ENCODE results near the gene ZNF273. TPM values are rescaled to one million over a fixed set of nuclear protein-coding genes. Genes with fewer than 3 reads are reported as not detected.

Gene ZNF273
- polyA plus RNA-seq, 1 donor from 2014 or later: 21.7 TPM

DNA sequence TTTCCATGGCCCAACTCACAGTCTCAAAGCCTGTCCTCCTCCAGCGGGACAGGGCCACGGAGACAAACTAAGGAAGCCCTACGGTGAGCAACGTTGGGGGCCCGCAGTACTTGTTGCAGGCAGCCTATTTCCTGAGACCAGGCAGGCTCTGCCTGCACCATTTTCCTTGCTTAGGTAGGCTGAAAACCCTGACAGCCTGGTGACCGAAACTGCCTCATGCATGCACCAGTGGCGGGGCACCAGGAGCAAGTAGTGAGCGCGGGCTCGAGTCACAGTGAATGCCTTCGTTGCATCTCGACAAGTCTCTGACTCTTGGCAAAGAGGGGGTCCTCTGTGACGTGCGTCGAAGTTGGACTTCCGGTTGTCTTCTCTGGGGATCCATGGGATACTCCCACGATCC, 23.3 kb upstream of the ZNF273 start:
- Histone ChIP-seq H3K9ac (ENCODE audit: low read length) (no peak overlapping the region), H4K20me1 (ENCODE audit: insufficient read depth) (no peaks in the 10 kb centered on the region), H2AFZ (ENCODE audit: low read depth, low read length) (no peak overlapping the region), H3K27me3 (ENCODE audit: insufficient read depth, low read depth, low read length) (no peaks in the 10 kb centered on the region), H3K36me3 (ENCODE audit: insufficient read depth, low read length) (no peaks in the 10 kb centered on the region), H3K9me3 (ENCODE audit: low read length) (peaks cover 32% of the 10 kb centered on the region), H3K4me2 (ENCODE audit: low read length) (no peak overlapping the region), H3K79me2 (replicated peaks; ENCODE audit: insufficient read depth, low read length) (no peaks in the 10 kb centered on the region), H3K4me3 (ENCODE audit: low read length) (no peak overlapping the region), H3F3A (ENCODE audit: insufficient read depth, low read length, poor library complexity, severe bottlenecking) (no peaks in the 10 kb centered on the region), H3K27ac (ENCODE audit: low read length) (no peak overlapping the region), H3K9me2 (ENCODE audit: insufficient read depth, low read length) (no peaks in the 10 kb centered on the region)
- TF ChIP-seq MXI1 (conservative IDR thresholded peaks at IDR 0.05; ENCODE audit: poor library complexity, severe bottlenecking) (no peak), EP300 (conservative IDR thresholded peaks at IDR 0.05; ENCODE audit: poor library complexity, severe bottlenecking) (no peak), TAF1 (IDR thresholded peaks at IDR 0.05; ENCODE audit: low read depth) (no peak), CTCF (IDR thresholded peaks at IDR 0.05; ENCODE audit: poor library complexity, severe bottlenecking) (no peak), RAD21 (conservative IDR thresholded peaks at IDR 0.05) (no peak), POLR2AphosphoS5 (IDR thresholded peaks at IDR 0.05) (no peak), SMC3 (conservative IDR thresholded peaks at IDR 0.05; ENCODE audit: poor library complexity) (no peak)

DNA sequence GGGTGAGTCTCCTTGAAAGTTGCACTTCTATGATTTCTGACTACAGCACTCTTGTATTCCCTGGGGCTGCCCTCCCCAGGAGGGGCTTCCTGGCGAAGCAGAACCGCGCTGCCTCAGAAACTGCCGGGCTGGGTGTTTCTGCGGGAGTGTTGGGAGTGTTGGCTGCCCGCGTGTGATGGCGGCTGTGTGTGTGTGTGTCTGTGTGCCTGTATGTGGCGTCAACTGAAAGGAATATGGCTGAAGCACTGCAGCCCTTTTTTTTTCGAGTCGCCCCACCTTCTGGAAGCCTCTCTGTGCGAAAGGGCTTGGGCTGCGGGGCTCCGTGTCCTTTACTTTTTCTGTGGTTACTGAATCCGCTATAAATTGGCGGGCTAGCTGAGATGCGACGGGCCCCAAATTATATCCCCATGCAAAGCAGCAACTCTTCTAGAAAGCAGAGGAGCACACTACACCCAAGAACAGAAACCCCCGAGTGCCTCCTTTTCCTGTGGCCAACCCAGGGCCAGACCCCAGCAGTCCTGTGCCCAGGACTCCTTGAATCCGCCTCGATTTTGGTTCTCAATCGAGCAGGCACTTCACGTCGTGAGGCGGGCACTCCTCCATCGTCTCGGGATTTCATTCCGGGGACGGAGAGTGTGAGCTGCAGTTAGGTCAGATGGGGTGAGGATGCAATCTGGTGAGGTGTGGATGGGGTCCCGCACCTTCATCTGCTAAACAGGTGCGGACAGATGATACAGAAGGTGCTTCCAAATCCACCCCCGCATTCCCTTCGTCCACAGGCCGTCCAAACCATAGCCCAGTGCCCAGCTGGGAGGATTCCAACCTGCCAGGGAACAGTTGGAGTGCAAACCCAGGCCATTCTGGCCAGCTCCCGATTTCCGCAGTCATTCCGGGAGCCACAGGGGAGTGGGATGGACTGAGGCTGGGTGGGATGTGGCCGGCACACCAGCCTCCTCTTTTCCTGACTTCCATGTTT, 22.5 kb upstream of the ZNF273 start:
- Histone ChIP-seq H3K9me2 (ENCODE audit: insufficient read depth, low read length) (no peaks in the 10 kb centered on the region), H3K27ac (ENCODE audit: low read length) (no peak overlapping the region), H3K36me3 (ENCODE audit: insufficient read depth, low read length) (no peaks in the 10 kb centered on the region), H3K27me3 (ENCODE audit: insufficient read depth, low read depth, low read length) (no peaks in the 10 kb centered on the region), H3K4me3 (ENCODE audit: low read length) (no peak overlapping the region), H3K9me3 (ENCODE audit: low read length) (peaks cover 25% of the 10 kb centered on the region), H3K9ac (ENCODE audit: low read length) (no peak overlapping the region), H3K79me2 (replicated peaks; ENCODE audit: insufficient read depth, low read length) (no peaks in the 10 kb centered on the region), H3K4me2 (ENCODE audit: low read length) (no peak overlapping the region), H3F3A (ENCODE audit: insufficient read depth, low read length, poor library complexity, severe bottlenecking) (no peaks in the 10 kb centered on the region), H4K20me1 (ENCODE audit: insufficient read depth) (no peaks in the 10 kb centered on the region), H2AFZ (ENCODE audit: low read depth, low read length) (no peak overlapping the region)
- TF ChIP-seq TAF1 (IDR thresholded peaks at IDR 0.05; ENCODE audit: low read depth) (no peak), MXI1 (conservative IDR thresholded peaks at IDR 0.05; ENCODE audit: poor library complexity, severe bottlenecking) (no peak)

DNA sequence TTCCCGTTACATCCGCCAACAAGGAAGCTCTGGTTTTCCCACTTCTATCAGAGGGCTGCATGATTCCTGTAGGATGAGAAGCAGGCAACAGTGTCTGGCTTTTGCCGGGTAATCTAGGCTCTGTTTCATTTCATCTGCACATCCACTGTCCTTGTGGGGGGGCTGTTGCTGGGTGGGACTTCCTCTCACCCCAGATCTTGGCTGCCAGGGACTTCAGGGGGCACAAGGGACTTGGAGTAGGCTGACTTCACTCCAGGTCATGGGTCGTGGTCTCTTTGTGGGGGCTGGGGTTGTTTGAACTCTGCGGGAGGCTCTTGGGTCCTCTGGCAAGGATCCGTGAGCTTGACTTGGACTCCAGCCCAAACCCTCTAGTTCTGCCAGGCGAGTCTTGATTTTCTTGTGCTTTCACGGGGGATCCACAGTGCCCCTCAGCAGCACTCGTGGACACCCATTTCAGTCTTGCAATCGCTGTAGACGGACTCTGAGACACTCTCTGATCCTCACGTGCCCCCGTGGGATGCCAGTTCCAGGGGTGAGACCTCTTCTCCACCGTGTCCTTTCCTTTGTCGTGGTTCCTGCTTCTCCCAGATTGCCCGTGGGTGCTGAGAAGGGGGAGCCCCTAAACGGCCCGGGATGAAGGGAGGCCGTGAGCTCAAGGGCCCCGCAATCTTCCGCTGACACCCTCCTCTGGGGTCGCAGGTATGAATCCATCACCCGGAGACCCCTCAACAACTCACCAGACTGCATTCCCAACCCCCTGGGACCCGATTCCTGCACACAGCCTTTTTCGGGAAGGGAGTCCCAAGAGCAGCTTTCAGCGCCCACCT, 21.4 kb upstream of the ZNF273 start:
- no peak overlapping the region for H3K4me2 ChIP-seq (ENCODE audit: low read length)

More for the DNA sequence above, 21.4 kb upstream of the ZNF273 start:
- H3K79me2 ChIP-seq (replicated peaks; ENCODE audit: insufficient read depth, low read length): no peaks in the 10 kb centered on the region
- no peak overlapping the region for H3K27ac ChIP-seq (ENCODE audit: low read length)
- peaks cover 23% of the 10 kb centered on the region for H3K9me3 ChIP-seq (ENCODE audit: low read length)
- H3K36me3 ChIP-seq (ENCODE audit: insufficient read depth, low read length): no peaks in the 10 kb centered on the region
- no peak overlapping the region for H2AFZ ChIP-seq (ENCODE audit: low read depth, low read length)
- H3K9ac ChIP-seq (ENCODE audit: low read length): no peak overlapping the region
- no peak for TF ChIP-seq EZH2 (IDR thresholded peaks at IDR 0.05; ENCODE audit: borderline replicate concordance, insufficient read depth, low read length, poor library complexity, severe bottlenecking)
- no peak for TF ChIP-seq EP300 (conservative IDR thresholded peaks at IDR 0.05; ENCODE audit: poor library complexity, severe bottlenecking)
- no peak for TF ChIP-seq TAF1 (IDR thresholded peaks at IDR 0.05; ENCODE audit: low read depth)
- TF ChIP-seq SMC3 (conservative IDR thresholded peaks at IDR 0.05; ENCODE audit: poor library complexity): no peak
- no peak for TF ChIP-seq CTCF (IDR thresholded peaks at IDR 0.05; ENCODE audit: poor library complexity, severe bottlenecking)
- TF ChIP-seq MXI1 (conservative IDR thresholded peaks at IDR 0.05; ENCODE audit: poor library complexity, severe bottlenecking): no peak
- no peak for TF ChIP-seq POLR2AphosphoS5 (IDR thresholded peaks at IDR 0.05)
- TF ChIP-seq REST (IDR thresholded peaks at IDR 0.05; ENCODE audit: borderline replicate concordance): no peak
- TF ChIP-seq RAD21 (conservative IDR thresholded peaks at IDR 0.05): no peak
- H4K20me1 ChIP-seq (ENCODE audit: insufficient read depth): no peaks in the 10 kb centered on the region
- H3K27me3 ChIP-seq (ENCODE audit: insufficient read depth, low read depth, low read length): no peaks in the 10 kb centered on the region
- no peak overlapping the region for H3K4me3 ChIP-seq (ENCODE audit: low read length)
- no peaks in the 10 kb centered on the region for H3K9me2 ChIP-seq (ENCODE audit: insufficient read depth, low read length)
- H3F3A ChIP-seq (ENCODE audit: insufficient read depth, low read length, poor library complexity, severe bottlenecking): no peaks in the 10 kb centered on the region
